Measurements from ENCODE around the gene CAPNS1.
"Not testable (repeated sequence)": the region's sequence is repeated elsewhere in the genome, so short reads cannot be mapped to it uniquely, and the experiment has no call there.

Gene CAPNS1

DNA sequence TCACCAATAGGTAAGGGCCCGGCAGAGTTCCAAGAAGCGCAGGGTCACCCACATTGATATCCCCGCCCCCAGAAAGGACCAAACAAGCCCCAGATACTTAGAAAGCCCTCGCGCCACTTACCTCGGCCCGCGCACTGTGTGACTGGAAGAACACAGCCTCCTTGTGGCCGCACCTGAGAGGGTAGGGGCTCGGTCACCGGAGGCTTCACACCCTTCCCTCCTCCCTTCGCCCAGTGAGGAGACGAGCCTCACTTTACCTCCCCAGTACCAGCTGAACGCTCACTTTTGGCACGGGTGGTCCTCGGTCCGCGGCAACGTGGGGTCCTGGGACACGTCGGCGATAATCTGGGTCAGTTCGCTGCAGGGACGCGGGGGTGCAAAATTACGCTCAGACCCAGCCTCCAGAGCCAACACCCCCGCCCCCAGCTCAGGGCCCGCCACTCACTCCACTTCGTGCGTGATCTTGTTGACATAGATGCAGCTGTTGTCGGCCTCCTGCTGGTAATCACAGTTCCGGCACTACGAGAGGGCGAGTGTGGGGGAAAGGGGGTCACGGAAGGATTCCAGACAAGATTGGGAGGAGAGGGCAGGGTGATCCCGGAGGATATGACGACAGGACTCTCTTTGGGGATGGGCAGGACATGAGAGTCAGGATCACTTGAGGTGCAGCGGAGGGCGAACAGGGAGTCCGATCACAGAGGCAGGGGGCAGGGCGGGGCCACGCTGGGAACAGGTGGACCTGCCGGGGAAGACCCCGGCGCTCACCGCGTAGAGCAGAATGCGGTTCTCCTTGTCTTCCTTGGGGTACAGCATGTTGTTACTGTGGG is 25.8 kb upstream of the CAPNS1 start:
- DNase-seq (ENCODE audit: low read depth in 1 of 2, low spot score in 1 of 2): no peak

DNA sequence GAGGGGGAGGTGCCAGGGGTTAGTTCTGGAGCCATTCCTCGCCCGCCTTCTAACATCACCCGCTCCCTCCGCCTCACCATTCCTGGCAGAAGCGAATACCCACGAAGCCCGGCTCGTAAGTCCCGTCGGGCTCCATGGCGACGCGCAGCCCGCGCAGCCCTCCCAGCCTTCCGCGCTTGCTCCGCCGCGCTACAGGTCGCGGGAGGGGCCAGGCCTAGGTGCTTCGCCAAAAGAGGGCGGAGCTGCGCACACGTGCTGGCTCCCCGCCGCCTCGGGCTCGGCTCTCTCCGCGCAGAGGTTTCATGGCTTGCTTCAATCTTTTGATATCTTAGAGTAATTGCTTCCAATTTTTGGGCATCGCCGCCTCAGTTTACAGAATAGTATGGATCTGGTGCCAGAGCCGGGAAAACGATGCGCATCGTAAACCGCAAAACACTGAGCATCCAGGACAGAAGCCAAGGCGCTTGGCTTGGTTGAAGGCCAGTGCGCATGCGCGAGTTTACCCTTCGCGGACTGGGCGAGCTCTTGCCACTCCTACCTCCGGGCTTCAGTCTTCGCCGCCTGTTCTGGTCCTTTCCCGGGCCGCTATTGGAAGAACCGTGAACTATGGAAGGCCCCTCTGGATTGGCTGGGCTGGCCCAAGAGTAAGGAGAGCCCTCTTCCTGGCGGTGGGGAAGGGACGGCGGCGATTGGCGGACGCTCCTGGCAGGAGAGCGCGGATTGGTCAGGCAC is 25.0 kb upstream of the CAPNS1 start, which contains the start of gene POLR2I:
Gene POLR2I, minus strand, starts transcription at position 155 of the 732 bp plus-strand sequence. Its CDS starts 19 bp downstream, at position 136.
- DNase-seq (ENCODE audit: low read depth in 1 of 2, low spot score in 1 of 2): peak; percentile 98

DNA sequence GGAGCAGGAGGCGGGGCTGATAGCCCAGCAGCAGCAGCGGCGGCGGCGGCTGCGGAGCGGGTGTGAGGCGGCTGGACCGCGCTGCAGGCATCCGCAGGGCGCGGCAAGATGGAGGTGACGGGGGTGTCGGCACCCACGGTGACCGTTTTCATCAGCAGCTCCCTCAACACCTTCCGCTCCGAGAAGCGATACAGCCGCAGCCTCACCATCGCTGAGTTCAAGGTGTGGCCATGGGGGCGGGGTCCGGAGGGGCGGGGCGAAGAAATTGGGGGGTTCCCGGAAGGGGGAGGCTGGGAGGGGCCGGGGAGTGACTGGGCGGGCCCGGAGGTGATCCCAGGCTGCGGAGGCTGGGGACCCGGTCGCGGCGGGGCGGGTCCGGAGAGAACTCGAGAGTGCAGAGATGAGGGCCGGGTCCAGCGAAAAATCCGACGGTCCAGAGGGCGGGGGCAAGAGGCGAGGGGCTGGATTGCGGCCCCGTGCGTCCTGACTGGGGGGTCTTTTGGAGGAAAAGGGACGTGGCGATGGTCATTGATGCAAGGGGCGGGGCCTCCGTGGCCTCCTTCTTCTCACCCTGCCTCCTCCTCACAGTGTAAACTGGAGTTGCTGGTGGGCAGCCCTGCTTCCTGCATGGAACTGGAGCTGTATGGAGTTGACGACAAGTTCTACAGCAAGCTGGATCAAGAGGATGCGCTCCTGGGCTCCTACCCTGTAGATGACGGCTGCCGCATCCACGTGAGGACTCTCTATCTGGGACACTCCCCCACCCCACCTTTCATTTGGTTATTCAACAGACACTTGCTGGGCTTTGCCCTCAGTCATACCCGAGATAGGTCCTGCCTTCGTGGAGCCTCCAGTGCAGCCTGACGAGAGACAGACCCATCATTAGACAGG is 24.2 kb upstream of the CAPNS1 start, which contains the start of gene TBCB:
Gene TBCB, plus strand, starts transcription at position 16 of the 891 bp plus-strand sequence. Its CDS starts 93 bp downstream, at position 109.
- peak; percentile 82 to 83 for DNase-seq (ENCODE audit: low read depth in 1 of 2, low spot score in 1 of 2)

DNA sequence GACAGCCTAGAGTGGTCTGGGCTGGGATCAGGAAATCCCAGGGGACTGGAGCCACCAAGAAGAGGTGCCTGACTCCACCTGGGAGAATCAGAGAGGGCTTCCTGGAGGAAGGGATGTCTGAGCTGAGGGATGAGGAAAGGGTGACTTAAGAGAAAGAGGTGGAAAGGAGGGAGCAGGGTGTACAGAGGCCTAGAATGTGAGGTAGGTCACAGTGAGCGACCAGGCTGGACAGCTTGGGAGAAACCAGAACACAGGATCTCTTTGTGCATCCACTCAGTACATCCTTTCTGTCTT is 23.6 kb upstream of the CAPNS1 start:
- no peak for DNase-seq (ENCODE audit: low read depth in 1 of 2, low spot score in 1 of 2)

DNA sequence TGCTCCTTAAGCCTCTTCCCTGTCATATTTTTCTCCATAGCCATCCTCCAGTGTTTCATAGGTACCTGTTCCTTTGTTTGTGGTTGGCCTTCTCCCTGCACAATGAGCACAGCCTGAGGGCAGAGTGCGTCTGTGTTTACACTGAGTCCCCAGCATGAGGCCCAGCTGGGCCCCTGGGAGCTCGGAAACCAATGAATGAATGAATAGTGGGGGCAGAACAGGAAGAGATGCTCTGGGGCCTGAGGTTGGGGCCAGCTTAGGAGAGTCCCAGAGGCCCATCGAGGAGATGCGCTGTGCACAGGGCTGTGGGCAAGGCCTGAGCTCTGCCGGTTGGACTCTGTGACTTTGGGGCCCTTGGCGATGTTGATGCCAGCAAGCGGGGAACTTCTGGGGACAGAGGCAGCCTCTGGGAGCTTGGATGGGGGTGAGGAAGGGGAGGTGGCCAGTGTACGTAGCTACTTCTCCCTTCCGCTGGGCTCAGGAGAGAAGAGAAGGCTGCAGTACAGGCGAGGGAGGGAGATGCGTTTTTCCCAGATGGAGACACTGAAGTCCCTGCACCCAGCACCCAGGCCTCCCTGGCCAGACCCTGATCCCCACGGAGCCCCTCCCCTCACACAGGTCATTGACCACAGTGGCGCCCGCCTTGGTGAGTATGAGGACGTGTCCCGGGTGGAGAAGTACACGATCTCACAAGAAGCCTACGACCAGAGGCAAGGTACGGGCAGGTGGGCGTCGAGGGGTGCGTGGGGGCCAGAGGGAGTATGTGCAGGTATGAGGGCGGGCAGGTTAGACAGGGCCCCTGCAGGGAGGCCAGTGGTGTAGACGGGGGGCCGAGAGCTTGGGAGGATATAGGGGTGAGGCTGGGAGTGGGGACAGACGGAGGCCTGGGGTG is 19.5 kb upstream of the CAPNS1 start:
- DNase-seq (ENCODE audit: low read depth in 1 of 2, low spot score in 1 of 2): no peak

DNA sequence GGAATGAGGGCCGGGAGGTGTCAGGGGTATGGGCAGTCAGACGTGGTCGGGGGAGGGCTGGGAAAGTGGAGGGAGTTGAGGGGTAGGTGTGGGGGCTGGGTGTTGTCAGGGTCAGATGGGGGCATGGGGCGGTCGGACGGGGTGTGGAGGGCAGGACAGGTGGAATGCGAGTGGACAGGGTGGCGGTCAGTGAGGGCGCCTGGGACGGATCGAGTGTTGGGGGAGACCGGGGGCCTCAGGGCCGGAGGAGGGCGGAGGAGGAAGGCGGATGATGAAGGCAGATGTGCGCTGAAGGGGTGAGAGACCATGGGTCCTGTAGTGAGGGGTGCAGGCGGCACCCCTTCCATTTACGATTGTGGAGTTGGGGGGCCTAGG is 18.9 kb upstream of the CAPNS1 start:
- DNase-seq (ENCODE audit: low read depth in 1 of 2, low spot score in 1 of 2): no peak

DNA sequence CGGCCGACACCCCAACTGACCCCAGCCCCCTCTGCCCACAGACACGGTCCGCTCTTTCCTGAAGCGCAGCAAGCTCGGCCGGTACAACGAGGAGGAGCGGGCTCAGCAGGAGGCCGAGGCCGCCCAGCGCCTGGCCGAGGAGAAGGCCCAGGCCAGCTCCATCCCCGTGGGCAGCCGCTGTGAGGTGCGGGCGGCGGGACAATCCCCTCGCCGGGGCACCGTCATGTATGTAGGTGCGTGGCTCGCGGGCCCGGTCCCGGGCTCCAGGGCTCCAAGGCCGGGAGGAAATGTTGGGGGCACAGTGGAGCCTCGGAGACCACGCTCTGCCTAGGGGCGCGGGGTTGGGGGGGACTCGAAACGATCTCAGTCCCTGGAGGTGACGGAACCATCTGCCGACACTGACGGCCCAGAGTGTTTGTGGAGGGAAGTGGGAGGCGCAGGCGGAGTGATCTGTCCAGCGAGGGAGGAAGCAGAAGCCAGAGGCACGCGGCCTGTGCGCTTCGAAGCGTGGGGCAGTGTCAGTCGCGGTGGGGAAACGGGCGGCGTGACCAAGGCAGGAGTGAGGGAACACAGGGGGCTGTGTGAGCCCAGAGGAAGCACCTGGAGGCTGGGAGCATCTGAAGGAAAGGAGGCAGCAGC is 18.3 kb upstream of the CAPNS1 start:
- DNase-seq (ENCODE audit: low read depth in 1 of 2, low spot score in 1 of 2): no peak

DNA sequence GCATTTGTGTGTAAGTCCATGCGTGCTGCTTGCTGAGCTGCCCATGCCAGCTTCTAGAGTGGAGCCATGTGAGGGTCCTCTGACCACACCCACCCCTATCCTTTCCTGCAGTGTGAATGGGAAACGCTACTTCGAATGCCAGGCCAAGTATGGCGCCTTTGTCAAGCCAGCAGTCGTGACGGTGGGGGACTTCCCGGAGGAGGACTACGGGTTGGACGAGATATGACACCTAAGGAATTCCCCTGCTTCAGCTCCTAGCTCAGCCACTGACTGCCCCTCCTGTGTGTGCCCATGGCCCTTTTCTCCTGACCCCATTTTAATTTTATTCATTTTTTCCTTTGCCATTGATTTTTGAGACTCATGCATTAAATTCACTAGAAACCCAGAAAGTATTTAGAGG is 14.3 kb upstream of the CAPNS1 start:
- no peak for DNase-seq (ENCODE audit: low read depth in 1 of 2, low spot score in 1 of 2)

DNA sequence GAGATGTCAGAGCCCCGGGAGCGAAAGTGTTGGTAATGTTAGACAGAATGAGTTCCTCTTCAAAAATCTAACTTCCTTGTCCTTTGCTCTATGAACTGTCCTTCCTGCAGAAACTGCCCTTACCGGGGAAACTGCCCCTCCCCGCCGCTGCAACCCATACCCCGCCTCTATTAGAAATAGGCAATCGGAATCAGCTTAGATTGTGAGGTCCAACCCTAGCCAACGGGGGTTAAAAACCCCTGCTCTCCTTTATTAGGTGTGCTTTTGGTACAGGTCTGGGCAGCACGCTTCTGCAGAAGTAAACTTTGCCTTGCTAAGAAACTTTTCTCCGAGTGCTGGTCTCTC is 11.5 kb upstream of the CAPNS1 start:
- DNase-seq (ENCODE audit: low read depth in 1 of 2, low spot score in 1 of 2): no peak

DNA sequence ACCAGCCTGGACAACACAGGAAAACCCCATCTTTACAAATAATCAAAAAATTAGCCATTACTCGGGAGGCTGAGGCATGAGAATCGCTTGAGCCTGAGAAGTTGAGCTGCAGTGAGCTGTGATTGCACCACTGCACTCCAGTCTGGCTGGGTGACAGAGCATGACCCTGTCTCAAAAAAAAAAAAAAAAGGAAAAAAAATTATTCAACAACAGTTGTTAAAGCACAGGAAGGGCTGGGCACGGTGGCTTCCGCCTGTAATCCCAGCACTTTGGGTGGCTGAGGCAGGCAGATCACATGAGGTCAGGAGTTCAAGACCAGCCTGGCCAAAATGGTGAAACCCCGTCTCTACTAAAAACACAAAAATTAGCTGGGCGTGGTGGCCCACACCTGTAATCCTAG is 8.6 kb upstream of the CAPNS1 start:
- DNase-seq (ENCODE audit: low read depth in 1 of 2, low spot score in 1 of 2): not testable (repeated sequence)

DNA sequence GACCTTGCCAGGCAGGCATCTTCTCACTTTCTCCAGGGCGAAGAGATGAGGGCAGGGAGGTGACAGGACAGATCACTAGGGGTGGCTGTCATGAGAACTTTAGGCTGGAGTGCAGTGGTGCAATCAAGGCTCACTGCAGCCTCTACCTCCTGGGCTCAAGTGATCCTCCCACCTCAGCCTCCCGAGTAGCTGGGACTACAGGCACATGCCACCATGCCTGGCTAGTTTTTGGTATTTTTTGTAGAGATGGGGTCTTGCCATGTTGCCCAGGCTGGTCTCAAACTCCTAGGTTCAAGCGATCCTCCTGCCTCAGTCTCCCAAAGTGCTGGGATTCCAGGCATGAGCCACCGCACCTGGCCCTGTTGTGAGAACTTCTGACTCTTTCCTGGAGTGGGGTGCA is 5.0 kb upstream of the CAPNS1 start:
- not testable (repeated sequence) for DNase-seq (ENCODE audit: low read depth in 1 of 2, low spot score in 1 of 2)

DNA sequence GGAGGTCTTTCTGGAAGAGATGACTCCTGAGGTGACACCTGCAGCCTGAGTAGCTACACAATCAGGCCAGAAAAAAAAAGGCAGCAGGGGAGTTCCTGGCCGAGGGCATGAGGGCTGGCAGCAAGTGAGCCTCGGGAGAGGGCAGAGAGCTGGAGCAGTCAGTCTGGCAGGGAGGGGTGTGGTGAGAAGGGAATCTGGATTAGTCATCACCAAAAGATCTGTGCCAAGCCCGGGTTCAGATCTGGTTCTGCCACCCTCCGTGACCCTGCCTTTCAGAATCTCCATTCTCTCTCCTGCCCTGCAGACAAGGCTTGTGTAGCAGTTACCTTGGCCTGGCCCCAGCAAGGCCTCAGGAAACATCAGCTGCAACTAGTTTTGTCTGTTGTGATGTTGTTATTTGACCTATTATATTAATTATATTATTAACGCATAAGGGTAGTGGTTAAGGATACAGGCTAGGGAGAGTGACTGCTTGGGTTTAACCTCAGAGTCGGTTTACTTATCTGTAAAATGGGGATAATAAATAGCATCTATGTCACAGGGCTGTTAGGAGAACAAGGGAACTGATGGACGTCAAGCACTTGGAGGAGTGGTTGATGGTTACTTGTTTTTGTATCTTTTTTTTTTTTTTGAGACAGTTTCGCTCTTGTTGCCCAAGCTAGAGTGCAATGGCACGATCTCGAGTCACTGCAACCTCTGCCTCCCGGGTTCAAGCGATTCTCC is 2.7 kb upstream of the CAPNS1 start:
- no peak for DNase-seq (ENCODE audit: low read depth in 1 of 2, low spot score in 1 of 2)

DNA sequence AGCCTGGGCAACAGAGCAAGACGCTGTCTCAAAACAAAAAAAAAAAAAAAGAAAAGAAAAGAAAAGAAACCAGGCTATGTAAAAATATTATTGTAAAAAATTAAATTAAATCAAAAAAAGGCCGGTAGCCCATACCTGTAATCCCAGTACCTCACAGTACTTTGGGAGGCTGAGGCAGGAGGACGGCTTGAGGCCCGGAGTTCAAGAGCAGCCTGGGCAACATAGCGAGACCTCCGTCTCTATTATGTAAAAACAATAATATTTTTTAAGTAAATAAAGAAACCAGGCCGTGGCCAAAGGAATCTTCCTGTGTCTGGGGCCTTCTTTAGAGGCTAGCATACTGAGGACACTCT is 770 bp upstream of the CAPNS1 start:
- DNase-seq (ENCODE audit: low read depth in 1 of 2, low spot score in 1 of 2): no peak

DNA sequence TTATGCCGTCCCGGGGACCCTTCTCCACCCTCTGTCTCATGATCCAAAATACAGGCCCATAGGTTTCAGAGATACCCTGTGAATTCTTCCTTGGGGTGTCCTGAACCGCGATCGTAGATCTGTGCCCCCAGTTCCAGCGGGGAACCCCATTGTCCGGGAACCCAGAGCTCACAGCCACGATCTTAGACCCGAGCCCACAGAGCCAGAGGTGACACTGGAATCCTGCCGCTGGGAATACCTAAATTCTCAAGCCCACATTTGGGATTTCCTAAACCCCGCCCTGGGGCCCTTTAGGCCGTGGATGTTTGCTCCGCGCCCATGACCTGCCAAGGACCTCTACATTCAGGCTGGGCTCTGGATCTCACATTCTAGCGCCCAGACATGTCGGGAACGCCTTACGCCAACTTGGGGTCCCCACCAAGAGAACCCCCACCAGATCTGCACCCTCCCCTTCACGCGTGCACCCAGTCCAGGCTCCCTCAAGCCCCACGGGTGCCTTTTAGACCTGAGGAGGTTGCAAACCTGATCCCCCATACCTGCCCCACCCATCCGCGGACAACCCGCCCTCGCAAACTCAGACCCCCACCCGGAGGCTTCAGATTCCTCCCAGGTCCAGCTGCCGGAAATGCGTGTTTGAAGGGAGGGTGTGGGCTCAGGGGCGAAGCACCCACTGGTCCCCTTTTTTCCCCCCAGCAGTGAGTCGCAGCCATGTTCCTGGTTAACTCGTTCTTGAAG is 605 bp downstream of the CAPNS1 start:
- DNase-seq (ENCODE audit: low read depth in 1 of 2, low spot score in 1 of 2): no peak

DNA sequence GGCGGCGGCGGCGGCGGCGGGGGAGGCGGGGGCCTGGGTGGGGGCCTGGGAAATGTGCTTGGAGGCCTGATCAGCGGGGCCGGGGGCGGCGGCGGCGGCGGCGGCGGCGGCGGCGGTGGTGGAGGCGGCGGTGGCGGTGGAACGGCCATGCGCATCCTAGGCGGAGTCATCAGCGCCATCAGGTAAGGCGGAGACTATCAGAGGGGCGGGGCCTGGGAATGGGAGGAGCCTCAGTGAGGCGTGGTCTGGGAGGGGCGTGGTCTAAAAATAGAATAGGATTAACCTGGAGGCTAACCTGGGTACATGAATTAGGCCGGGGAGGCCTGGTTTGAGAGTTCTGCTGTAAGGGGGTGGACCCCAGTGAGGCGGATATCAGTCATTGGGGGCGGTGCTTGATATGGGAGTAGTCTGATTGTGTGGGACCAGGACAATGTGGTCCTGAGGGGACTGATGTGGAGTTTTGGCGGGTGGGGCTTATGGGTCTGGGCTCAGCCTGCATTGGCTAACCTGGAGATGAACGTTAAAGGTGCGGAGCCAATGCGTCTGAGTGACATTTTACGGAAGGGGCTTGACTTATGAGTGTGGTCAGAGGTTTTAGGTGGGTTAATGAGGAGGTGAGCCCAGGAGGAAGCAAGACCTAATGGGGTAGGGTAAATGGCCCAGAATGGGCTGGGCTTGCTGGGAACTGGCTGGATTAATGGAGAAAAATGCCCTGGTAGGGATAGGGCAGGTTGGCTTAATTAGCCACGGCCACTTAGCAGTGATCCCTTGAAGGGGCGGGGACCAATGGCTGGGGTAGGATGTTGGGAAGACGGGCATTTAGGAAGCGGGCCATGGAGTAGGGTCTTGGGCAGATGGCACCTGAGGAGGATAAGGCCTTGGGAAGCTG is 1.4 kb downstream of the CAPNS1 start:
- DNase-seq (ENCODE audit: low read depth in 1 of 2, low spot score in 1 of 2): peak; percentile 82 to 83

DNA sequence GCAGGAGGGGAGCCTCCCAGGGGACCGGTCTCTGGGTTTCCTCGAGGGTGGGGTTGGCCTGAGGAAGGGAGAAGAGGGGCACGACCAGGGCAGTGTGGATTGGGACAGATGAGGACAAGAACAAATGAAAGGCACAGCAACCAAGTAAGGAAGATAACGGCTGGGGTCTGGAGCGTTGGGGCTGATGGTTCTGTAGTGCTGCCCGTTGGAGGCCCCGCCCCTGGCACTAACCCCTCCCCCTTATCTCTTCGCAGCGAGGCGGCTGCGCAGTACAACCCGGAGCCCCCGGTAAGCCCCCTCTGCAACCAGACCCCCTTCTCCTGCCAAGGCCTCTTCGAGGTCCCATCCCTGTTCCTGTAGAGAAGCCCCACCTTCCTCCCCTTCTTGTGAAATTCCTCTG is 2.2 kb downstream of the CAPNS1 start:
- DNase-seq (ENCODE audit: low read depth in 1 of 2, low spot score in 1 of 2): no peak

DNA sequence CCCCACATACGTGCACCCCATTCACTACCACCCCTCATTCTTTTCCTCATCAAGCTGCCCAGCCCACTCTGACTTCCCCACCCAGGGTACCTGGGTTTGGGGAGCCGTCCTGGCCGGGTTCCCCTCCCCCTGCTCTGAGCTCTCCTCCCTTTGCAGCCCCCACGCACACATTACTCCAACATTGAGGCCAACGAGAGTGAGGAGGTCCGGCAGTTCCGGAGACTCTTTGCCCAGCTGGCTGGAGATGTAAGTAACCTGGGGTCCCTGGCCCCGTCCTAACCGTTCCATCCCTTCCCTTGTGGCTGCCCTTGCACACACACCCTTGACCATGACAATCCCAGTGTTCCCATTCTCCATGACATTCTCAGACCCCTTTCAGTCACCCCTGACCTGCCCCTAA is 2.6 kb downstream of the CAPNS1 start:
- no peak for DNase-seq (ENCODE audit: low read depth in 1 of 2, low spot score in 1 of 2)

DNA sequence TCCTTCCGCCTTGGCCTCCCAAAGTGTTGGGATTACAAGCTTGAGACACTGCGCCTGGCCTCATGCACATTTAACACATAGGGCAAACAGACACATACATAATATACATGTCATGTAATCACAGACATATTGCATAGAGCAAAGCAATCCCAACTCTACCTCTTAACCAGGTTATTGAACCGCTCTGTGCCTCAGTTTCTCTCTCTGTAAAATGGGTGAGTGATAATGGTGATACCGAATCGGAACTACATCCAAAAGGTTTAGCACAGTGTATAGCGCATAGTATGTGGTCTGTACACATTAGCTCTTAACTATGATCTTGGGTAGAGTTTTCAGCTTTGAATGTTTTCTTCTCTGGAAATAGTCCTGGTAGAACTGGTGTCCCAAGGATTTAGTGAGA is 4.8 kb downstream of the CAPNS1 start:
- no peak for DNase-seq (ENCODE audit: low read depth in 1 of 2, low spot score in 1 of 2)
